Measurements from ENCODE around the gene MS4A4A.
"Not testable (repeated sequence)": the region's sequence is repeated elsewhere in the genome, so short reads cannot be mapped to it uniquely, and the experiment has no call there.

The MS4A4A gene

DNA sequence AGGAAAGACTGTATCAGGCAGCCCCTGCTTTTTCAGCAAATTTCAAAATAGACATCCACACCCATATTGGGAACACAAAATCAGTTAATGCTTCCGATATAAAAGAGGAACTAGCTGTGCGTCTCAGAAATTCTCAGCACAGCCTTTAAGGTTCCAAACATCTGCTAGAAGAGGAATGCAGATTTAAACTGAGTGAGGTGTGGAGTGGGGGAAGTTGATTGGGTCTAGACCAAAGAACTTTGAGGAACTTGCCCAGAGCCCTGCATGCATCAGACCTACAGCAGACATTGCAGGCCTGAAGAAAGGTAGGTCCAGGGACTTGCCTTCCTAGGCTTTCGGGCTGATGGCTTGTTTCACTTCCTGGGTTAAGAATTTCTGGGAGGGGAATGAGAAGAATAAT lies at the start of gene MS4A4A:
Gene MS4A4A, plus strand, starts transcription at position 255 of the 400 bp plus-strand sequence. Its CDS starts 10 bp downstream, at position 265.
- DNase-seq (ENCODE audit: low read depth in 1 of 2, low spot score in 1 of 2), result no peak

DNA sequence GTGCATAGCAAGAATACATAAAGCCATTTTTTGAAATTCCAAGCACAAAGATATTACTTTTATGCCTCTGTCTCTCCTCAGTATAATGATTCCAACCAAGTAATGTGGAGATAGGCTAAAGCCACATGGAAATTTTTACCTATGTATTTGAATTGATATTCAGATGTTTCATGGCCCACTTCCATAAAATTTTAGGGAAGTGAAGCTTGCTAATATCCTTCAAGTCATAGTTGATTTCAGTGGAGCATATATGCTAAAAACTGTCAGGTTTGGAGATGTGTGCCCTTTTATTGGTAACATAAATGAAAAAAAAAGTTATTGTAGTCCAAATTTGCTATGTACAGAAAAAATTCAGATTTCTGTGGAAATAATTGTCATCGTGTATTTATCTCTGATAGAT lies 49.8 kb upstream of the MS4A4A start:
- DNase-seq (ENCODE audit: low read depth in 1 of 2, low spot score in 1 of 2), result no peak

DNA sequence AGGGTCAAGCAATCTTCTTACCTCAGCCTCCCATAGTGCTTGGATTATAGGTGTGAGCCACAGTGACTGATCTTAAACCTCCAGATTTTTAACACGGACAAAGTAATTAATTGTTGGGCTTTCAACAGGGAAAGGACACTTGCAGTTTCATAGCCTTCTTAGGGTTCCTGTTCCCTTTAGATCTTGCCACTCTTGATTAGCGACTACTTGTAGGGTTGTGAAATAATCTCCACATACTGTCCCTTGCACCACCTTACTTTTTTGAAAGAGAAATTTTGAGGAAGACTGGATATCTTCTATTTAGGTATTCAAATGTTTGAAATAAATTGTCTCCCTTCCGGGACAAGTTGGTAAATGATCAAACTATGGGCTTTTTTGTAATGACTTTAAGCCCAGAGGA lies 45.1 kb upstream of the MS4A4A start:
- no peak for DNase-seq (ENCODE audit: low read depth in 1 of 2, low spot score in 1 of 2)

DNA sequence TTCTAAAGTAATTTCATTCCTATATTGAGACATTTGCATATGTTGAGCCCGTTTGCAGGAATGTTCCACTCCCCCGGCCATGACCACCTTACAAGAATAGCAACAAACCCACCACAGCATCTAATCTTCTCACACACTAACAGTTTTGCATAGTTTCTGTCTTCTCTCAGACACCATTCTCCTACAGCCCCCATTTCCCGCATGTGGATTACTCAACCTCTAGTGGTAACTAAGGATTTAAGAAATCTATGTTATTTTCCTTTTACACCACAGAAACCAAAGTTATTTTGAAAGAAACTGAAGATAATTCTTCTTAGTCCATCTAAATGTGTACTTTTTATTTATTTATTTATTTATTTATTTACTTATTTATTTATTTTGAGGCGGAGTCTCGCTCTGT lies 39.8 kb upstream of the MS4A4A start:
- no peak for DNase-seq (ENCODE audit: low read depth in 1 of 2, low spot score in 1 of 2)

DNA sequence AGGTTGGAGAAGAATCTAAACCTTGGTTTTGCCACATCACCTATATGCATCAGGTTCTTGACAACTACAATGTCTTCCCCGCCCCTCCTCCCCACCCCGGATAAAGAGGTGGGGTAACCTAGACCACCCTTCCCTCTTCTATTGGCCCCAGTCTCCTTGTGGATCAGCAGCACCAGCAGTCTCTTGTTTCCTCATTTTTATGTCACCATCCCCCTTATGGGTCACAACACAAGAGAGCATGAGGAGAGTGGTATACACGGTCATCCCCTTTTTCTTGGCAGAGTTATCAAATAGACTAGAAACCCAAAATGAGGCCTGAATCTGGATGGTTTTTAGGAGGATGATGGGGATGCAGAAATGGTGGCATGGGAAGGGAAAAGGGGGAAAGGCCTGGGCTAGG lies 38.7 kb upstream of the MS4A4A start:
- DNase-seq (ENCODE audit: low read depth in 1 of 2, low spot score in 1 of 2), result no peak

DNA sequence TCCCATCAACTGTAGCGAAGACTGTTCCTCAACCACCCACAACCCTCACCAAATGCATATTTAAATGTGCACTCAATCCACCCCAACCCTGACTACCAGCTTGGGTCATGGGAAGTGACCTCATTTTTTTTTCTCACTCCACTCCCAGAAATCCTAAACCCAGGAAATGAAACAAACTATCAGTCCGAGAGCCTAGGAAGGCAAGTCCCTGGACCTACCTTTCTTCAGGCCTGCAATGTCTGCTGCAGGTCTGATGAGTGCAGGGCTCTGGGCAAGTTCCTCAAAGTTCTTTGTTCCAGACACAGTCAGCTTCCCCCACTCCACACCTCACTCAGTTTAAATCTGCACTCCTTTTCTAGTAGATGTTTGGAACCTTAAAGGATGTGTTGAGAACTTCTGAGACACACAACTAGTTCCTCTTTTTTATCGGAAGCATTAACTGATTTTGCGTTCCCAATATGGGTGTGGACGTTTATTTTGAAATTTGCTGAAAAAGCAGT lies 37.7 kb upstream of the MS4A4A start, which contains the start of gene MS4A4E:
Gene MS4A4E, minus strand, starts transcription at position 398 of the 500 bp plus-strand sequence. CDS start 13,082 bp downstream, outside the sequence.
- DNase-seq (ENCODE audit: low read depth in 1 of 2, low spot score in 1 of 2), result no peak

DNA sequence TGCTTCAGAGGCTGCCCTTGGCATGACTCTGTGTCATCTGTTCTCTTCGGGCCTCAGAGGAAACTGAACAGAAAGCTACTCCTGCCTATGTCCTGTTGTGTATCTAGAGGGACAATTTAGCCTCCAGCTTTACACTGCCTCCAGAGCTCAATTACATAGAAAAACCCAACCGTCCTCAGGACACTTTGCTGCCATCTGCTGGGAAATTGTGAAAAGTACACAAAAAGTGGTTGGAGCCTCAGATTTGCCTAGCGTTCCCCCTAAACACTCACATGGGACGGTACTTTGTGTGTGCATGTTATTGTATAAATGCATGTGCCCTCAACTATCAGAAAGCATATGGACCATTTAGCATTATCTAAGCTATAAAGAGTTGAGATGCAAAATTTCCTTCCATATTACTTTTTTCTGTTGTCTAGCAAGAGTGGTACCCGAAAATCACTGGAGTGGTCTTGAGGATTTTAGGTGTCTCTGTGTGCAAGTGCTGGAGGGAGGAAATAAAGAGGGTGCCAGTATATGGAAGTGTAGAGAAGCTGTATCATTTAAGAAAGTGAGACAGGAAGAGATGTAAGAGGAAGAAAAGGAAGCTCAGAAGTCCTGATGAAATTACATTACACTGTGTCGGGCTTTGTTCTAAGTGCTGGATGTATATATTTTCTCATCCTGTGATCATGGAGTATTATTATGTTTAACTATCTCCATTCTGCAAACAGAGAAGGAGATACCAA lies 28.8 kb upstream of the MS4A4A start:
- DNase-seq (ENCODE audit: low read depth in 1 of 2, low spot score in 1 of 2), result no peak

DNA sequence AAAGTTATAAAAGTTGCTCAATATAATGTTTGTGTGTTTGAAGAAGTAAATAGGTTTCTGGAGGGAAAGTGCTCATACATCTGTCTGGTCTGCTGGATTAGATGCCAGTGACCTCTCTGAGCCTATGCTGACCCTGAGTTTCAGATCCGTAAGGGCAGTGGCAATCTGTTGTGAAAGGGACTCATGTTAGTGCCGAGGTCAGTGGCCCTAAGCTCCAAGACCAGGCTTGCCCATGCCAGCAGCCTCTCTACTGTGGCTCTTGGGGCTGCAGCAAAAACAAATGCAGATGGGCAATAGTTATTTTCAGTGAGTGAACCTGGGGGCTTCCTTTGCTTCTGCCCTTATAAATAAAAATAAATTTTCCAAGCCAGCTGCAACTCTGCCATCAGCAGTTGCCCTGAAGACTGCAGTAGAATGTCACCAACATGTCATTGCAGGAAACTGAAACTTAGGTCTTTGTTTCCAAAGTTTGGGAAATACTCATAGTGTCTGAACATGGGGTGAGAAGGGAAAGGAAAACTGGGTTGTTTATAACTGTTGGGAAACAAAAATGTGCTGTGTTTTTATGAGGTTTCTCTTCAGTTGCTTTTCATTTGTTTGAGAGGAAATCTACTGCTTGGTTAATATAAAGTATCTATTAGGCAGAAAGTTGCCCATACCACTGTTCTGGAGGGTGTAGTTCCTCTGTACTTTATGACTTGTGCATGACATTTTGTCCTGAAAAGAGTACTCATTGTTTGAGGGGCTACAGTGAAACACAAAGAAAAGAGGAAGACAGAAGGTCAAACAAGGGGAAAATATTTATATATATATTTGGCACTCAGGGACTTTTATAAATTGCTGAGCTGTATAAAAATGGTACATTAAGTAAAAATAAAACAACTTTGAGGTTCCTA lies 28.0 kb upstream of the MS4A4A start:
- DNase-seq (ENCODE audit: low read depth in 1 of 2, low spot score in 1 of 2), result no peak

DNA sequence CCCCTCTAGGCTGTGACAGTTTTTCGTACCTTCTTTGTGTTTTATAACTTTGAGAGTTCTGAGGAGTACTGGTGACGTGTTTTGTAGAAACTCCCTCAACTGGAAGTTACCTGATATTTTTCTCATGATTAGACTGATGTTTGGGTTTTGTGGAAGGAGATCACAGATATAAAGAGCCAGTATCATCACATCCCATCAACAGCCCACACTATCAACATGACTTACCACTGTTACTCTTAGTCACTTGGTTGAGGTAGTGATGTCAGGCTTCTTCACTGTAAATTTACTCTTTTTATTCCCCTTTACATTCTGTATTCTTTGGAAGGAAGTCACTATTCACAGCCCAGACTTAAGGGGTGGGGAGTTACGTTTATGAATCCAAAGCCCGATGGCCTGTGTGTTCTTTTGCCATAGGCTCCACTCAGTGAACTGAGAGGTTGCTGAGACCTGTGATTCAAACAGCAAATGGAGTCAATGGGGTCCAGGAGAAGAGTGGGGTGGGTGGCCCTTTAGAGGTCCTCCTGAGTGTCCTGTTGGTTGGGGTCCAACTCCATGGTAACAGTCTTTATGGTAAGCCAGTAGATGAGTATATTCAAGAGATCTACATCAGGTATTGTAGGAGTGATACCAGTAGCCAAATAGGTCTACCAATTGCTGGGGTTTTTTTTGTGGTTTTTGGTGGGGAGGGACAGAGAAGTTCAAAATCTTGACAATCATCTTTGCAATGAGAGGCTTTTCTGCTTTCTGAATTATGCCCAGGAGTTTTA lies 22.3 kb upstream of the MS4A4A start:
- no peak for DNase-seq (ENCODE audit: low read depth in 1 of 2, low spot score in 1 of 2)

DNA sequence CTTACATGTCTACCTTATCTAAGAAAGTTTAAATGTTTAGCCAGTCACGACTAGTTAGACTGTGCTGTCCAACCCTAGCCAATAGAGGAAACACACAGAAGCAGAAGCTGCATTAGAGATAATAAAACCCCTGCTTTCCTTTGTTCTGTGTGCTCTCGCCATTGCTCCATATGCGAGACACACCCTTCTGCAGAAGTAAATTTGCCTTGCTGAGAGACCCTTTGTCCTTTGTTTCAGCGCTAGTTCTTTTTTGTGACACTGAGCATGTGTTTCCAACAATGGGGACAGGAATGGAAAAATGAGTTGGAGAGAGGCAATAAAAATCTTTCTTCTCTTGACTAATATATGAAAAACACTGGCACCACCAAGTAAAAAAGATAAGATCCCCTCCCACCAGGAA lies 19.5 kb upstream of the MS4A4A start:
- no peak for DNase-seq (ENCODE audit: low read depth in 1 of 2, low spot score in 1 of 2)

DNA sequence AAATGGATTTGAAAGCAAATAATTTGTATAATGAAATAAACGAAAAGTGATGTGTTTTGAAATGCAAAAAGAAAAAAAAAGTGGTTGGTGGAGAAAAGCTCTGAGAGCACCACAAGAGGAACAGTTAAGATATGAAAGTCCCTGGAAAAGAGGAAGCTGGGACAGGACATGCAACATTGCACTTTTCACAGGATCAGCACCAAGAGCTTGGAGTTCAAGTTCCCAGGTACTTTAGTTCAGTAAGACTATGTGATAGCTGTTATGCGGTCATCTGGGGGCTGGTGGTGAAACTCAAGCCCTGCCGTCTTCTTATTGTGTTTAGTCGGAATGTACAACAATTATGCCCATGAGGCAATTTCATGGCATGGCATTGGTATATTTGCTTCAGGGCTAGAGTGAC lies 17.1 kb upstream of the MS4A4A start:
- no peak for DNase-seq (ENCODE audit: low read depth in 1 of 2, low spot score in 1 of 2)

DNA sequence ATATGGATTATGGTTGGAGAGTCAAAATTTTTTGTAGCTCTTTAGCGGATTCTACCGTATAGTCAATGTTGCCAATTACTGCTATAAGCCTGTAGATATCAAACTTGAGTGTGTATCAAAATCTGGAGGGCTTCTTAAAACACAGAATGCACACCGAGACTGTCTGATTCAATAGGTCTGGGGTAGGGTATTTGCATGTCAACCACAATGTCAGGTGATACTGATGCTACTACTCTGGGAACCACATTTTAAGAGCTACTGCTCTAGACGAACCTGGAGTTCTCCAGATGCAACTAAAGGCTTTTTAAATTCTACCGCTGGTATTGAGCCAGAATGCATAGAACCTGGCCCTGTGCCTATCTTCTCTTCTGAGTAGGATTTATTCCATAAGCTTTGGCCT lies 15.8 kb upstream of the MS4A4A start:
- no peak for DNase-seq (ENCODE audit: low read depth in 1 of 2, low spot score in 1 of 2)

DNA sequence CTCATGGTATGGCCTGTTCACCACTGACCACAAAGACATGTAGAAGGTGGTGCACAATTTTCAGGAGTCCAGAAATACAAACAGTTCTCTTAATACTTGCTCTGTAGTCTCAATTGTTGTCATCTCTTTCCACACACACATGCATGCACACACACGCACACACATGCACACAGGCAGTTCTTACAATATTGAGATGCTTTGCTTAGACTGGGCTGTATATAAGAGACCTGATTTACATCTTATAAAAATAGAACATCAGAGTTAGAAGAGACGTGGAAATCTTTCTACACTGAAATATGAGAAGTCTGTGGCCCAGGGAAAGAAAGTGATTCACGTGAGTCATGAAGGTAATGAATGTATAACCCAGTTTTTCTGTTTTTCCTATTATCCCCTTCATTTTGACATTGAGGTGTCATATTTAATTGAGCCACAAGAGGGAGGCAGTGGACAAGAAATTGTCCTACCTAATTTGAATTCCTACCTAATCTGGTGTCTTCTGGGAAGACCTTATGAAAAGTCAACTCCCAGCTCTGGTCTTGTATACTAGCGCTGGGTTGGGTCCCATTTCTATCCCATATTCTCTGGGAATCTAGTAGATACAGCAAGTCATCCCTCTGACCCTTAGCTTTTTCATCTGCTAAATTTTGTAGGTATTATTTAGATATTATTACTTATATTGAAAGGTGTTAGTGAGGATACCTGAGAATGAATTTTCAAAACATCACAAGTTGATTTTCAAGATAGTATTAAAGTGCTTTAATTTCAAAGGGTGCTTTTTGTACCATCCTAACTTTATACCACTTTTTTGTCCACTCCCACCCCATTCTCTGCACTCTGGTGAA lies 14.9 kb upstream of the MS4A4A start:
- no peak for DNase-seq (ENCODE audit: low read depth in 1 of 2, low spot score in 1 of 2)

DNA sequence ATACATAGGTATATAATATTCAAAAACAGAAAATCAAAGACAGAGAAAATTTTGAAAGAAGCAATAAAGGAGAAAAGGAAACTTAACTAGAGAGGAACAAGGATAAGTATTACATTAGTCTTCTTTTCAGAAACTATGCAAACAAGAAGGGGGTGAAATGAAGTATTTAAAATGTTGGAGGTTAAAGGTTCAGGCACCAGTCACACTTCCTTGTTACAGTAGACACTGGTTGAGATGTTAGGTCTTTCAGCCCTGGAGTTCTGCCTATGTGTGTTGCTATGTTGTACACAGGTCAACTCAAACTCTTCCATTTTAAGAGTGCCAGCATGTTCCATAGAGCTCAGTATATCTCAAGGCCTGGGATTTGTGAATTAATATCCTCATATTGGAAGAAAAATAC lies 6.0 kb upstream of the MS4A4A start:
- no peak for DNase-seq (ENCODE audit: low read depth in 1 of 2, low spot score in 1 of 2)

DNA sequence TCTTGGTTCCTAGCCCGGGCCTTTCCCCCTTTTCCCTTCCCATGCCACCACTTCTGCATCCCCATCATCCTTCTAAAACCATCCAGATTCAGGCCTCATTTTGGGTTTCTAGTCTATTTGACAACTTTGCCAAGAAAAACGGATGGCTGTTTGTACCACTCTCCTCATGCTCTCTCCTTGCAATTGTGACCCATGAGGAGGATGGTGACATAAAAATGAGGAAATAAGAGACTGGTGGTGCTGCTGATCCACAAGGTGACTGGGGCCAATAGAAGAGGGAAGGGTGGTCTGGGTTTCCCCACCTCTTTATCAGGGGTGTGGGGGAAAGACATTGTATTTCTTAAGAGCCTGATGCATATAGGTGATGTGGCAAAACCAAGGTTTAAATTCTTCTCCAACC lies 1.0 kb downstream of the MS4A4A start:
- no peak for DNase-seq (ENCODE audit: low read depth in 1 of 2, low spot score in 1 of 2)

DNA sequence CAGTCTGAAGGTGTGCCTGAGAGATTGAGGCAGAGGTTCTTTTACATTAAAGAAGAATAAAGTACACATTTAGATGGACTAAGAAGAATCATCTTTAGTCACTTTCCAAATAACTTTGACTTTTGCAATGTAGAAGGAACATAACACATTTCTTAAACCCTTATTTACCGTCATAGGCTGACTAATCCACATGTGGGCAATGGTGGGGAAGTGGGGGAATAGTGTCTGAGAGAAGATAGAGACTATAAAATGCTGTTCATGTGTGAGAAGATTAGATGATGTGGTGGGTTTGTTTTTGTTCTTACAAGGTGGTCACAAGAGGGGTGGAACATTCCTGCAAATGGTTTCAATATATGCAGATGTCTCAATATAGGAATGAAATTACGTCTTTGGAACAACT lies 1.8 kb downstream of the MS4A4A start:
- no peak for DNase-seq (ENCODE audit: low read depth in 1 of 2, low spot score in 1 of 2)

DNA sequence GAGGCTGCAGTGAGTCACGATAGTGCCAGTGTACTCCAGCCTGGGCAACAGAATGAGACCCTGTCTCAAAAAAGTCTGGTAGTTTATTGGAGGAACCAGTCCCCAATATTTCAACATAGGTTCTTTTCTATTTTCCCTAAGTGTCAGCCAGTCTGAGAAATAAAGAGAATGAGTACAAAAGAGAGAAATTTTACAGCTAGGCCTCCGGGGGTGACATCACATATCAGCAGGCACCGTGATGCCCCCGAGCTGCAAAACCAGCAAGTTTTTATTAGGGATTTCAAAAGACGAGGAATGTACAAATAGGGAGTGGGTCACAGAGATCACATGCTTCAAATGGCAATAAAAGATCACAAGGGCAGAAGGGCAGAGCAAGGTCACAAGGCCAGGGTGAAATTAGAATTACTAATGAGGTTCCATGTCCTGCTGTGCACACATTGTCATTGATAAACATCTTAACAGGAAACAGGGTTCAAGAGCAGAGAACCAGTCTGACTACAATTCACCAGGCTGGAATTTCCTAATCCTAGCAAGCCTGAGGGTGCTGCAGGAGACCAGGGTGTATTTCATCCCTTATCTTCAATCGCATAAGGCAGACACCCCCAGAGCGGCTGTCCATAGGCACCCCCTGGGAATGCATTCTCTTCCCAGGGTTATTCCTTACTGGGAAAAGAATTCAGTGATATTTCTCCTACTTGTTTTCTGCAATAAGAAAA lies 5.1 kb downstream of the MS4A4A start:
- not testable (repeated sequence) for DNase-seq (ENCODE audit: low read depth in 1 of 2, low spot score in 1 of 2)

DNA sequence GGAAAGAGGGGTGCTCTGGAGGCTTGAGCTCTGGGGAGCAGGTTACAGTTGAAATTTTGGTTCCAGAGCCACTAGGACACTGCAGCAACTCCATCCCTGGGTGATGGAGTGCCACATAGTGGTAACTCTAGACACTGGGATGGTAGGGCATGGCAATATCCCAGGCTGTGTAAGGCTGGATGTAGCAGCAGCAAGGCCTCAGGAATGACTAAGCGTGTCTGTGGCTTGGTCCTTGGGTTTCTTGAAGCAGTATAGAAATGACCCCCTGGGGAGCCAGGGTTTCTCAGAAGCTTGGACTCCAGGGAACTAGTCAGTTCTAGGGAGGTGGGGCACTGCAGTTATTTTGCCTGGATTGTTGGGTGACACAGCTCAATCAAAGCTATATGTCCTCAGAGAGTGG lies 8.1 kb downstream of the MS4A4A start:
- DNase-seq (ENCODE audit: low read depth in 1 of 2, low spot score in 1 of 2), result no peak

DNA sequence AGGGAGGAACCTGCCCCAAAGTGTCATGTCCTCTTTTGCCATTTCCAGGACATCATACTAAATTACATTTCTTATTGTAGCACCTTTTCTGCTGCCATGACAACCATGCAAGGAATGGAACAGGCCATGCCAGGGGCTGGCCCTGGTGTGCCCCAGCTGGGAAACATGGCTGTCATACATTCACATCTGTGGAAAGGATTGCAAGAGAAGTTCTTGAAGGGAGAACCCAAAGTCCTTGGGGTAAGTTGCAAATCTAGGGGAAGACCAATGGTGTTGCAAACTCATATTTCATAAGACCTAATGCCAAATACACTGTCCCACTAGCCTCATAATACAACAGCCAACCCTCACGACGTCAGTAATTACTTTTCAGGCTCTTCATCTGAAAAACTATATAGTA lies 11.7 kb downstream of the MS4A4A start:
- no peak for DNase-seq (ENCODE audit: low read depth in 1 of 2, low spot score in 1 of 2)

DNA sequence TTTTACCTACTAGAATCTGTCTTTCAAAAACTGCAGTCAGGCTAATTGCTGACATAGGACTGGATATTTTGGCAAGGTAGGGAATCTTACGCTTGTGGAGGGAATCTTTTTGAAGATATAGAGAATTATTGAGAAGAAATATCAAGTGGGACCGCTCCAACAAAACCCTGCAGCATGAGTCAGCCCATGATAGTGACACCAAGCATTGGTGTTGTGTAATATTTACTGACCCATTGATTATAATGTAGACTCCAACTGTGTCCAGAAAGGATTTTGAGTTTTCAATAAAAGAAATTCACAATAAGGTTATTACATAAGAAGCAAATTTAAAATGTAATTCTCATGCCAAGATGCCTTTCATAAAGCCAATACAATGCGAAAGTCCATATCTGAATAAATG lies 20.7 kb downstream of the MS4A4A start:
- DNase-seq (ENCODE audit: low read depth in 1 of 2, low spot score in 1 of 2), result no peak
